Glutamatergic neuron (in vitro differentiated cells): ENCODE results near the gene FOXJ1. TPM values are rescaled to one million over a fixed set of nuclear protein-coding genes. Genes with fewer than 3 reads are reported as not detected.

Experiments
- DNase-seq: peaks from one replicate; pipeline ENCODE4 v3.0.0; 2022
- H3K27ac Mint-ChIP-seq: one replicate; pipeline ENCODE4 v1.8.0; 2020; ENCODE audit warnings: mild to moderate bottlenecking, mixed read lengths, inconsistent platforms; ENCODE audit not compliant: unreplicated experiment
- H3K27me3 Mint-ChIP-seq: one replicate; pipeline ENCODE4 v1.8.0; 2020; ENCODE audit warnings: mild to moderate bottlenecking, moderate library complexity, mixed read lengths, inconsistent platforms; ENCODE audit not compliant: unreplicated experiment
- H3K36me3 Mint-ChIP-seq: one replicate; pipeline ENCODE4 v1.8.0; 2020; ENCODE audit warnings: mild to moderate bottlenecking, mixed read lengths, inconsistent platforms; ENCODE audit not compliant: unreplicated experiment
- H3K4me1 Mint-ChIP-seq: one replicate; pipeline ENCODE4 v1.8.0; 2020; ENCODE audit warnings: mild to moderate bottlenecking, low read depth, mixed read lengths, inconsistent platforms; ENCODE audit not compliant: unreplicated experiment
- H3K4me3 Mint-ChIP-seq: one replicate; pipeline ENCODE4 v1.8.0; 2020; ENCODE audit warnings: mild to moderate bottlenecking, mixed read lengths, inconsistent platforms; ENCODE audit not compliant: unreplicated experiment
- H3K9me3 Mint-ChIP-seq: one replicate; pipeline ENCODE4 v1.8.0; 2020; ENCODE audit warnings: mild to moderate bottlenecking, moderate library complexity, mixed read lengths, inconsistent platforms; ENCODE audit not compliant: unreplicated experiment
- CTCF ChIP-seq: fragments of 200-600 bp; sonication (generic); IDR thresholded peaks from one replicate; pipeline ENCODE4 v1.5.0; 2021; ENCODE audit not compliant: partially characterized antibody, unreplicated experiment
- total RNA-seq: library from RNA; stranded (reverse); fragmentation: NEBNext Ultra II Directional; extraction: Animal tissue kit (Norgen Biotek cat#: 25700); gene quantifications from one replicate; pipeline ENCODE4 v1.2.1, GENCODE V29; 2021; ENCODE audit not compliant: unreplicated experiment

The FOXJ1 gene
- total RNA-seq, 1 donor from 2014 or later, result not detected

GRCh38 chr17:76166906-76167305, 25.9 kb upstream of the FOXJ1 start:
- Mint-ChIP-seq H3K27me3 (no peaks in the 10 kb centered on the region), H3K4me1 (peaks cover 7% of the 10 kb centered on the region), H3K27ac (no peak overlapping the region), H3K9me3 (no peaks in the 10 kb centered on the region), H3K36me3 (no peaks in the 10 kb centered on the region), H3K4me3 (no peak overlapping the region)
- TF ChIP-seq CTCF, result no peak
- DNase-seq, result no peak

GRCh38 chr17:76166168-76166567, 25.1 kb upstream of the FOXJ1 start:
- Mint-ChIP-seq H3K27ac (no peak overlapping the region), H3K27me3 (no peaks in the 10 kb centered on the region), H3K4me1 (peaks cover 10% of the 10 kb centered on the region), H3K9me3 (no peaks in the 10 kb centered on the region), H3K36me3 (no peaks in the 10 kb centered on the region), H3K4me3 (no peak overlapping the region)
- TF ChIP-seq CTCF, result no peak
- no peak for DNase-seq

GRCh38 chr17:76164331-76164730, 23.3 kb upstream of the FOXJ1 start:
- Mint-ChIP-seq H3K36me3 (no peaks in the 10 kb centered on the region), H3K27me3 (no peaks in the 10 kb centered on the region), H3K4me1 (peaks cover 14% of the 10 kb centered on the region), H3K27ac (no peak overlapping the region), H3K4me3 (no peak overlapping the region), H3K9me3 (no peaks in the 10 kb centered on the region)
- TF ChIP-seq CTCF, result no peak
- no peak for DNase-seq

GRCh38 chr17:76163919-76164318, 22.9 kb upstream of the FOXJ1 start:
- H3K27ac Mint-ChIP-seq, result no peak overlapping the region
- H3K27me3 Mint-ChIP-seq, result no peaks in the 10 kb centered on the region
- H3K4me3 Mint-ChIP-seq, result no peak overlapping the region
- H3K4me1 Mint-ChIP-seq, result peaks cover 14% of the 10 kb centered on the region
- H3K36me3 Mint-ChIP-seq, result no peaks in the 10 kb centered on the region
- TF ChIP-seq CTCF, result no peak
- no peak for DNase-seq
- H3K9me3 Mint-ChIP-seq, result no peaks in the 10 kb centered on the region

- Mint-ChIP-seq H3K4me1 (peaks cover 24% of the 10 kb centered on the region), H3K9me3 (peaks cover 5% of the 10 kb centered on the region), H3K36me3 (peaks cover 3% of the 10 kb centered on the region), H3K27ac (no peak overlapping the region), H3K4me3 (no peak overlapping the region), H3K27me3 (no peaks in the 10 kb centered on the region)
- no peak for DNase-seq
- no peak for TF ChIP-seq CTCF
These were observed 20.7 kb upstream of the FOXJ1 start for GRCh38 chr17:76161619-76162266.
